ENCODE results near the gene ANP32E. TPM values are rescaled to one million over a fixed set of nuclear protein-coding genes. Genes with fewer than 3 reads are reported as not detected.

The ANP32E gene
- total RNA-seq, 1 experiment from 2014 or later, result 95.1 TPM

DNA sequence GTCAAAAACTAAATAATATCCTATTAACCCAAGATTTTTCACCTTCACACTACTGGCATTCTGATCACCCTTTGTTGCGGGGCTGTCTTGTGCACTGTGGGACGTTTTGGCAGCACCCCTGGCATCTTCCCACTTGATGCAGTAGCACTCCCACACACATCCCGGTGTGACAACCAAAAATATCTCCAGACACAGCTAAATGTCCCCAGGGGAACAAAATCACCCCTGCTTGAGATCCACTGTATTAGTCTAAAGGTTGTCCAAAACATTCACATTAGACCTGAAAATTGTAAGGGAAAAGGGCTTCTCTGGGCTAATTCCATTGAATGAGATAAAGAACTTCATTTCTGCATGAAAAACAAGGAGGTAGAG lies 48.4 kb downstream of the ANP32E start:
- no peak overlapping the region for H3K27ac ChIP-seq (ENCODE audit: low read depth, low read length)
- peak overlapping the region; percentile 79 for H2AFZ ChIP-seq (ENCODE audit: low read depth, low read length, poor library complexity, severe bottlenecking)
- H3K9ac ChIP-seq (ENCODE audit: low read length), result no peak overlapping the region
- peaks cover 14 to 30% of the 10 kb centered on the region in 2 experiments for H3K4me1 ChIP-seq (ENCODE audit: control insufficient read depth in 1 of 2, insufficient read depth in 2 of 2, low read length in 2 of 2)
- H3K36me3 ChIP-seq (ENCODE audit: control insufficient read depth in 1 of 2, insufficient read depth in 2 of 2, low read length in 2 of 2), result no peaks in the 10 kb centered on the region
- intact Hi-C loops (cut with micrococcal nuclease), result loop anchor here (1.0 to 5.0 kb wide), 3 partner anchors 115 to 299 kb away; no protein-coding TSS in a partner anchor
- no peaks in the 10 kb centered on the region for H3K79me2 ChIP-seq (ENCODE audit: insufficient read depth, low read length)
- no peaks in the 10 kb centered on the region for H3K27me3 ChIP-seq (ENCODE audit: insufficient read depth, low read length)
- no peaks in the 10 kb centered on the region for H3K9me2 ChIP-seq (ENCODE audit: insufficient read depth)
- peak overlapping the region; percentile 55 for H3K4me2 ChIP-seq (ENCODE audit: low read length)
- no peaks in the 10 kb centered on the region for H4K20me1 ChIP-seq (ENCODE audit: insufficient read depth)
- DNase-seq (ENCODE audit: low read depth, low spot score) (no peak), ATAC-seq (peak; percentile 55)
- TF ChIP-seq ZBTB33 (IDR thresholded peaks at IDR 0.05; ENCODE audit: extremely low read depth, insufficient replicate concordance, low read length) (no peak), POLR2AphosphoS5 (IDR thresholded peaks at IDR 0.05; ENCODE audit: low read depth, low read length) (no peak), SIN3A (IDR thresholded peaks at IDR 0.05; ENCODE audit: low read depth) (no peak), ZNF274 (IDR thresholded peaks at IDR 0.05; ENCODE audit: low read depth, low read length) (no peak), EZH2phosphoT487 (IDR thresholded peaks at IDR 0.05; ENCODE audit: borderline replicate concordance) (no peak), RAD21 (IDR thresholded peaks at IDR 0.05; ENCODE audit: low read depth) (no peak), CEBPB (IDR thresholded peaks at IDR 0.05; ENCODE audit: low read depth) (no peak), SP1 (IDR thresholded peaks at IDR 0.05; ENCODE audit: low read depth) (no peak), ELF1 (IDR thresholded peaks at IDR 0.05; ENCODE audit: borderline replicate concordance, low read depth) (no peak), ATF3 (IDR thresholded peaks at IDR 0.05) (no peak), POLR2A (IDR thresholded peaks at IDR 0.05; ENCODE audit: borderline replicate concordance, extremely low read depth, insufficient read depth, insufficient read length) (no peak), ZFX (IDR thresholded peaks at IDR 0.05) (no peak), JUND (IDR thresholded peaks at IDR 0.05) (no peak)
- ChIA-PET CTCF (interaction anchor here (0.8 to 2.5 kb wide), 17 partner anchors 19 to 344 kb away, joined by 3 to 28 read pairs (median 3); a partner anchor contains a TSS), RAD21 (ENCODE audit: low non-redundant PET in 1 of 2, low total read pairs in 2 of 2, uncharacterized antibody in 2 of 2, unreplicated experiment in 2 of 2) (interaction anchor here in 1 of 2 experiments (1.2 to 1.3 kb wide), 2 partner anchors 114 to 299 kb away, joined by 4 to 9 read pairs; a partner anchor contains a TSS), POLR2A (interaction anchor here (0.6 to 3.3 kb wide), 5 partner anchors 19 to 300 kb away, joined by 4 to 46 read pairs (median 5); partner anchors contain the start of gene RPRD2)
- no peak overlapping the region for H3K4me3 ChIP-seq (replicated peaks in 1 of 2; ENCODE audit: low read depth in 1 of 2, low read length in 2 of 2)
- no peaks in the 10 kb centered on the region for H3K9me3 ChIP-seq (ENCODE audit: control insufficient read depth in 1 of 2, insufficient read depth in 1 of 2, low read depth in 1 of 2, low read length in 2 of 2)
- no TSS peak for BruUV-seq (replicated peaks)
